Type B pancreatic cell (in vitro differentiated cells): ENCODE data around the gene NCK2. TPM values are rescaled to one million over a fixed set of nuclear protein-coding genes. Genes with fewer than 3 reads are reported as not detected.

Experiments
- DNase-seq: peaks from one replicate; pipeline ENCODE4 v3.0.0; 2021; ENCODE audit warnings: mixed read lengths; ENCODE audit not compliant: unreplicated experiment; ENCODE audit errors: extremely low spot score
- H3K27ac Mint-ChIP-seq: 2 replicates; pipeline ENCODE4 v1.8.0; 2021; ENCODE audit warnings: mild to moderate bottlenecking, mixed read lengths
- H3K27me3 Mint-ChIP-seq: 2 replicates; pipeline ENCODE4 v1.8.0; 2021; ENCODE audit warnings: mixed read lengths
- H3K36me3 Mint-ChIP-seq: 2 replicates; pipeline ENCODE4 v1.8.0; 2021; ENCODE audit warnings: mixed read lengths
- H3K4me1 Mint-ChIP-seq: one replicate; pipeline ENCODE4 v1.8.0; 2021; ENCODE audit warnings: mixed read lengths; ENCODE audit not compliant: unreplicated experiment
- H3K4me3 Mint-ChIP-seq: 2 replicates; pipeline ENCODE4 v1.8.0; 2021; ENCODE audit warnings: mild to moderate bottlenecking, mixed read lengths
- H3K9me3 Mint-ChIP-seq: 2 replicates; pipeline ENCODE4 v1.8.0; 2021; ENCODE audit warnings: mixed read lengths
- total RNA-seq: library from RNA; stranded (reverse); gene quantifications from 2 replicates; pipeline ENCODE4 v1.2.1, GENCODE V29; 2021; ENCODE audit warnings: low replicate concordance
- TF ChIP-seq, protein P1 (sequence below): fragments of 200-600 bp; sonication (generic); conservative IDR thresholded peaks from 2 replicates; pipeline ENCODE4 v1.5.0; 2021; ENCODE audit warnings: antibody characterized with exemption, mild to moderate bottlenecking

NCK2 gene
- total RNA-seq, 1 donor from 2014 or later = 86.4 TPM

- H3K9me3 Mint-ChIP-seq = peaks cover 9% of the 10 kb centered on the region
- peaks cover 60% of the 10 kb centered on the region for H3K36me3 Mint-ChIP-seq
- H3K4me1 Mint-ChIP-seq = peaks cover 32% of the 10 kb centered on the region
- no peak overlapping the region for H3K4me3 Mint-ChIP-seq
- no peak overlapping the region for H3K27ac Mint-ChIP-seq
- TF ChIP-seq, protein P1, sequence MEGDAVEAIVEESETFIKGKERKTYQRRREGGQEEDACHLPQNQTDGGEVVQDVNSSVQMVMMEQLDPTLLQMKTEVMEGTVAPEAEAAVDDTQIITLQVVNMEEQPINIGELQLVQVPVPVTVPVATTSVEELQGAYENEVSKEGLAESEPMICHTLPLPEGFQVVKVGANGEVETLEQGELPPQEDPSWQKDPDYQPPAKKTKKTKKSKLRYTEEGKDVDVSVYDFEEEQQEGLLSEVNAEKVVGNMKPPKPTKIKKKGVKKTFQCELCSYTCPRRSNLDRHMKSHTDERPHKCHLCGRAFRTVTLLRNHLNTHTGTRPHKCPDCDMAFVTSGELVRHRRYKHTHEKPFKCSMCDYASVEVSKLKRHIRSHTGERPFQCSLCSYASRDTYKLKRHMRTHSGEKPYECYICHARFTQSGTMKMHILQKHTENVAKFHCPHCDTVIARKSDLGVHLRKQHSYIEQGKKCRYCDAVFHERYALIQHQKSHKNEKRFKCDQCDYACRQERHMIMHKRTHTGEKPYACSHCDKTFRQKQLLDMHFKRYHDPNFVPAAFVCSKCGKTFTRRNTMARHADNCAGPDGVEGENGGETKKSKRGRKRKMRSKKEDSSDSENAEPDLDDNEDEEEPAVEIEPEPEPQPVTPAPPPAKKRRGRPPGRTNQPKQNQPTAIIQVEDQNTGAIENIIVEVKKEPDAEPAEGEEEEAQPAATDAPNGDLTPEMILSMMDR = no peak
- no peak for DNase-seq
- H3K27me3 Mint-ChIP-seq = no peaks in the 10 kb centered on the region
These were observed 138.3 kb downstream of the NCK2 start for GRCh38 chr2:105882920-105883435.

DNA sequence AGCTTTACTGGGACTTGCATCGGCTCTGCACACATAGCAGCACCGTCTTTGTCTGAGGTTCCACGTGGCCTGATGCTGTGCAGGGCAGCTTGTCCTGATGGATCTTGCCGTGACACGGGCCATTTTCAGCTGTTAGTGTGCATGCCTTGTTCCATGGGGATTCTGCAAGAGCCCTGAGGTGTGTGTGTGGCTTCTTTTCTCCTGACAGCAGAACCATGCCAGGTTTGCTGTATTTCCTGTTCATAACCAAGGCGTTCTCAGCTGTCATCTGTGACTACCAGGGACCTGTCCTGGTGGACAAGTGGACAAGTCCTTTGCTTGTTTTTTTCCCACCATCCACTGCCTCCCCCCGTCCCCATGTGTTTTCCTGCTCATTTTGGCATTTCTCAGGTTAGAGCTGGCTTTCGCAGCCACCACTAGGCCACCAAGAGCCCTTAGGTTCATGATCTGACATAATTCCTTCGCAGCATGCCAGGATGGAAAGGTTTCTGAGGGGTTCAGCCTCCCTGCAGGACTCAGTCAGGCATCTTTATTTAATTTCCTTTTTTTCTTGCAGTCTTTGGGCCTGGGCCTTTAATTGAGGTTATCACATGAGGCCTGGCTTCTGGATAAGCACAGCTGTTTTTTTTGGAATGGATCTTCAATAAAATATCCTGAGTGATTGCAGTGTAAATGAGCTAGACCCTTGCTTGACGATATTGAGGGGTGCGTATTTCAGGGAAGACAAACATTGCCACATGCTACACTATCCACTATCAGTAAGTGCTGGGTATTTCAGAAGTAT, 139.4 kb downstream of the NCK2 start:
- Mint-ChIP-seq H3K4me1 (peaks cover 33% of the 10 kb centered on the region), H3K36me3 (peaks cover 57% of the 10 kb centered on the region), H3K27ac (peak overlapping the region; percentile 24), H3K9me3 (peaks cover 13% of the 10 kb centered on the region), H3K4me3 (no peak overlapping the region), H3K27me3 (no peaks in the 10 kb centered on the region)
- DNase-seq = no peak
- TF ChIP-seq, protein P1 = no peak

DNA sequence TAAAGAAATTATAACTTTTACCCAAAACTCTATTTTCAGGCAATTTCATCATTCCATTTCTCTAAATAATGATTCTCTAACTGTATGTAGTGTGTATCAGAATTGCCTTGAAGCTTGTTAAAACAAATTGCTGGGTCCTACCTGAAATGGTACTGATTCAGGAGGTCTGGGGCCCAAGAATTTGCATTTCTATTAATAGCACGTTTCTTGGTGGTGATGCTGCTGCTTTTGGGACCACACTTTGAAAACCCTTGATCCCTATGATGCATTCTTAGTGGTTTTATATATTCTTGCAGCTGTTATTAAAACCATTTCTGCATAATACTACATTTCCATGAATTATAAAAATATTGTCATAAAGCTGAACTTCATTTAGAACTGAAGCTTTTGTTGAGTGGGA, 140.7 kb downstream of the NCK2 start:
- H3K4me3 Mint-ChIP-seq = no peak overlapping the region
- H3K27me3 Mint-ChIP-seq = no peaks in the 10 kb centered on the region
- peaks cover 13% of the 10 kb centered on the region for H3K9me3 Mint-ChIP-seq
- TF ChIP-seq, protein P1 = no peak
- peaks cover 56% of the 10 kb centered on the region for H3K36me3 Mint-ChIP-seq
- peak overlapping the region; percentile 29 for H3K27ac Mint-ChIP-seq
- DNase-seq = no peak
- peaks cover 34% of the 10 kb centered on the region for H3K4me1 Mint-ChIP-seq

GRCh38 chr2:105886029-105886454, 141.3 kb downstream of the NCK2 start:
- Mint-ChIP-seq H3K9me3 (peaks cover 13% of the 10 kb centered on the region), H3K27me3 (no peaks in the 10 kb centered on the region), H3K36me3 (peaks cover 57% of the 10 kb centered on the region), H3K4me3 (no peak overlapping the region), H3K27ac (peak overlapping the region; percentile 29), H3K4me1 (peaks cover 40% of the 10 kb centered on the region)
- TF ChIP-seq, protein P1 = no peak
- DNase-seq = no peak

GRCh38 chr2:105886687-105887086, 142.0 kb downstream of the NCK2 start:
- TF ChIP-seq, protein P1 = no peak
- no peak for DNase-seq
- Mint-ChIP-seq H3K4me1 (peaks cover 42% of the 10 kb centered on the region), H3K36me3 (peaks cover 57% of the 10 kb centered on the region), H3K9me3 (peaks cover 13% of the 10 kb centered on the region), H3K27ac (peak overlapping the region; percentile 22), H3K4me3 (no peak overlapping the region), H3K27me3 (no peaks in the 10 kb centered on the region)
